HG03342 (cell line): Measurements from ENCODE around the gene TXNDC12.

Experiments
- ATAC-seq: cut with Tn5 transposase; IDR thresholded peaks from one replicate; pipeline ENCODE4 v1.9.1; 2021; ENCODE audit warnings: mild to moderate bottlenecking, moderate library complexity; ENCODE audit not compliant: unreplicated experiment

Gene TXNDC12

GRCh38 chr1:52002038-52002917, 52.7 kb downstream of the TXNDC12 start:
- ATAC-seq: peak; percentile 85

- ATAC-seq: no peak
Measured at GRCh38 chr1:51998701-51999100, 56.3 kb downstream of the TXNDC12 start.

GRCh38 chr1:51997974-51998382, 57.0 kb downstream of the TXNDC12 start:
- no peak for ATAC-seq

GRCh38 chr1:51990478-51990965, 64.5 kb downstream of the TXNDC12 start, which contains the start of gene RAB3B:
Gene RAB3B (minus strand): TSS chr1:51990700. CDS start chr1:51977117, 13,583 bp downstream.
- peak; percentile 95 for ATAC-seq

- no peak for ATAC-seq
Measured at GRCh38 chr1:51989582-51990477, 65.2 kb downstream of the TXNDC12 start.

GRCh38 chr1:51988254-51988653, 66.7 kb downstream of the TXNDC12 start:
- no peak for ATAC-seq

- no peak for ATAC-seq
Measured at GRCh38 chr1:51986718-51987117, 68.3 kb downstream of the TXNDC12 start.

- no peak for ATAC-seq
Measured at GRCh38 chr1:51982161-51982560, 72.8 kb downstream of the TXNDC12 start.

- ATAC-seq: no peak
Measured at GRCh38 chr1:51981555-51981954, 73.4 kb downstream of the TXNDC12 start.

- no peak for ATAC-seq
Measured at GRCh38 chr1:51978099-51978498, 76.9 kb downstream of the TXNDC12 start.

- ATAC-seq: no peak
Measured at GRCh38 chr1:51976846-51977602, 78.0 kb downstream of the TXNDC12 start.

GRCh38 chr1:51973587-51974474, 81.2 kb downstream of the TXNDC12 start:
- ATAC-seq: peak; percentile 47
